GM10266 (cell line): ENCODE results near the gene PORCN.

Experiments used
- DNase-seq: peaks from one replicate; pipeline ENCODE4 v3.0.0; 2012; ENCODE audit errors: extremely low spot score
- TF ChIP-seq, protein P1 (sequence below): IDR thresholded peaks from 2 replicates; pipeline ENCODE4 v1.5.1; 2012; ENCODE audit warnings: mild to moderate bottlenecking, low read depth; ENCODE audit not compliant: control insufficient read depth, insufficient read depth; ENCODE audit errors: missing control alignments

The PORCN gene

DNA sequence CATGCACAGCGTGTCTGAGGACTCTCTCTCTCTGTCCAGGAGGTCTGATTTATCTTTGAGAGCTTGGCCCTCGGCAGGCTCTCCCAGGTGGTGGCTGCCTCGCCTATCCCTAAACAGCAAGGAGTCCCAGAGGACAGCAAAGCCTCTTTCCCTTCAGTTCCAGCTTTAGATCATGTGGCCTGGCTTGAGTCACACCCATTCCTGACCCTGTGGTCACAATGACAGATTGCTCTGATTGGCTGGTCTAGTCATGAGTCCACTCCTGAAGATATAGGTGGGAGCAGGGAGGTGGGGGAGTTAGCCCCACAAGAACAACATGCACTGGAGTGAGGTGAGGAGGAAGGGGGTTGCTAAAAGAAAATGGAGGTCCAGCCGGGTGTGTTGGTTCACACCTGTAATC is 12.1 kb upstream of the PORCN start:
- DNase-seq, result no peak
- TF ChIP-seq, protein P1, sequence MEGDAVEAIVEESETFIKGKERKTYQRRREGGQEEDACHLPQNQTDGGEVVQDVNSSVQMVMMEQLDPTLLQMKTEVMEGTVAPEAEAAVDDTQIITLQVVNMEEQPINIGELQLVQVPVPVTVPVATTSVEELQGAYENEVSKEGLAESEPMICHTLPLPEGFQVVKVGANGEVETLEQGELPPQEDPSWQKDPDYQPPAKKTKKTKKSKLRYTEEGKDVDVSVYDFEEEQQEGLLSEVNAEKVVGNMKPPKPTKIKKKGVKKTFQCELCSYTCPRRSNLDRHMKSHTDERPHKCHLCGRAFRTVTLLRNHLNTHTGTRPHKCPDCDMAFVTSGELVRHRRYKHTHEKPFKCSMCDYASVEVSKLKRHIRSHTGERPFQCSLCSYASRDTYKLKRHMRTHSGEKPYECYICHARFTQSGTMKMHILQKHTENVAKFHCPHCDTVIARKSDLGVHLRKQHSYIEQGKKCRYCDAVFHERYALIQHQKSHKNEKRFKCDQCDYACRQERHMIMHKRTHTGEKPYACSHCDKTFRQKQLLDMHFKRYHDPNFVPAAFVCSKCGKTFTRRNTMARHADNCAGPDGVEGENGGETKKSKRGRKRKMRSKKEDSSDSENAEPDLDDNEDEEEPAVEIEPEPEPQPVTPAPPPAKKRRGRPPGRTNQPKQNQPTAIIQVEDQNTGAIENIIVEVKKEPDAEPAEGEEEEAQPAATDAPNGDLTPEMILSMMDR, result no peak

DNA sequence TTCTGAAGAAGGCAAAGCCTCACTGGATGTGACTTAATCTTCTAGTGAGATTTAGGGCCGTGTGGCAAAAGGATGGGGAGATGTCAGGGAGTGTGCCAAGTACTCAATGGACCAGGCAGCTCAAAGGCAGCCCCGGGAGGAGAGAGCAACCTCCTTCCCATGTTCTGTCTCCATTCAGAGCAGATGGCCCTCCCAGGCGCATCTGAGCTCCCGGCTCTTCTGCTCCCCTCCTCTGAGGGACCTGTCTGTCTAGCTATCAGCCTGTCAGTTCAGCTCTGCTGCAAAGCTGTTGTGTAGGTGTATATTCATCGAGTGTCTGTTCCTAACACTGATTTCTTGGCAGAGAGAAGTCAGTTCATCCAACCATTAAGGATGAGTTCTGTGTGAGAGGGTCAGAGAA is 10.9 kb upstream of the PORCN start:
- no peak for DNase-seq
- TF ChIP-seq, protein P1, result no peak

- DNase-seq, result no peak
- TF ChIP-seq, protein P1, result no peak
These were observed 10.4 kb upstream of the PORCN start for GRCh38 chrX:48498374-48498809.

GRCh38 chrX:48504261-48504660 is 4.5 kb upstream of the PORCN start:
- no peak for DNase-seq
- TF ChIP-seq, protein P1, result no peak

DNA sequence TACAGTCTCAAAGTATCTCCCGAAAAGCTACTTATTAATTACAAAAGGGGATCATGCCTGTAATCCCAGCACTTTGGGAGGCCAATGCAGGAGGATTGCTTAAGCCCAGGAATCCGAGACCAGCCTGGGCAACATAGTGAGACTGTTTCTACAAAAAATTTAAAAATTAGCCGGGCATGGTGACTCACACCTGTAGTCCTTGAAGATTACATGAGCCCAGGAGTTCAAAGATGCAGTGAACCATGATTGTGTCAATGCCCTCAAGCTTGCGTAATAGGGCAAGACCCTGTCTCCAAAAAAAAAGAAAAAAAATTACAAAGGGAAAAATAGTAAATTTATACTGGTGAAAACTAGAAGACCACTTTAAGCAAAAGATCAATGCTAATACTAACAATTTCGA is 3.3 kb upstream of the PORCN start:
- no peak for DNase-seq
- TF ChIP-seq, protein P1, result no peak

GRCh38 chrX:48507246-48507645 is 1.5 kb upstream of the PORCN start:
- no peak for DNase-seq
- TF ChIP-seq, protein P1, result no peak

DNA sequence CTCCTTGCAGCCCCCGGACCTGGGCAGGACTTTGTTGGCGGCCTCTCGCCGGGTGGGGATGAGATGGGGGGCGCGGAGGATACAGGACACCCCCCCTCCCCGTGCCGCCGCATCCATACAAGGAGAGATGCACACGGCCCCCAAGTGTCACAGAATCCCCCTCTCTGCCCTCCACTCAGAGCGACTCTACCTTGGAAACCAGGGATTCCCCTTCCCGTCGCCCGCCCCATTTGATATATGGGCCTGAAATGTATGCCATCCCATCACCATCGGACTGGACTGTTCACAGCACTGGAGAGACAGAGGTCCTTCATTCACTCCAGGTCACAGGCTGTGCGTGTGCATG is 426 bp downstream of the PORCN start:
- TF ChIP-seq, protein P1, result no peak
- DNase-seq, result peak; percentile 6
